ENCODE results near the gene USP3. TPM values are rescaled to one million over a fixed set of nuclear protein-coding genes. Genes with fewer than 3 reads are reported as not detected.

USP3 gene
- total and polyA plus RNA-seq, 7 donors: 20.4 to 66.5 (median 46.4) TPM

- Histone ChIP-seq H3K9me3 (no peaks in the 10 kb centered on the region), H3K36me3 (peaks cover 18 to 72% (median 48%) of the 10 kb centered on the region in 4 donors), H3K27ac (no peak overlapping the region), H3K4me1 (no peaks in the 10 kb centered on the region), H3K4me3 (no peak overlapping the region), H3K27me3 (no peaks in the 10 kb centered on the region)
- no peak for DNase-seq
- TF ChIP-seq EP300 (IDR thresholded peaks at IDR 0.05) (no peak), POLR2A (IDR thresholded peaks at IDR 0.05) (no peak), POLR2AphosphoS5 (IDR thresholded peaks at IDR 0.05) (no peak), CTCF (IDR thresholded peaks at IDR 0.05) (no peak)
- intact Hi-C loops (cut with DNase I): no loop called here
- 97% methylated on average over 8 of the region's 8 CpGs for WGBS, 2 donors
These were observed 119.0 kb downstream of the USP3 start for GRCh38 chr15:63623232-63623969.

- Histone ChIP-seq H3K4me3 (no peak overlapping the region), H3K4me1 (no peaks in the 10 kb centered on the region), H3K27ac (peak overlapping the region in 1 of 4 donors; percentile 26), H3K9me3 (no peaks in the 10 kb centered on the region), H3K27me3 (no peaks in the 10 kb centered on the region), H3K36me3 (peaks cover 23 to 100% (median 68%) of the 10 kb centered on the region in 4 donors)
- TF ChIP-seq CTCF (IDR thresholded peaks at IDR 0.05) (no peak), POLR2A (IDR thresholded peaks at IDR 0.05) (no peak), POLR2AphosphoS5 (IDR thresholded peaks at IDR 0.05) (no peak), EP300 (IDR thresholded peaks at IDR 0.05) (no peak)
- no peak for DNase-seq
- 87 to 96% methylated on average over 1 of the region's 1 CpG for WGBS, 2 donors
- intact Hi-C loops (cut with DNase I): no loop called here
These were observed 122.6 kb downstream of the USP3 start for GRCh38 chr15:63626955-63627354.

GRCh38 chr15:63628123-63628822 is 123.9 kb downstream of the USP3 start:
- H3K9me3 ChIP-seq: no peaks in the 10 kb centered on the region
- H3K27ac ChIP-seq: peak overlapping the region in 1 of 4 donors; percentile 1
- H3K4me3 ChIP-seq: no peak overlapping the region
- no peak for TF ChIP-seq CTCF (IDR thresholded peaks at IDR 0.05)
- peaks cover 15 to 100% (median 66%) of the 10 kb centered on the region in 4 donors for H3K36me3 ChIP-seq
- WGBS, 2 donors: 88 to 92% methylated on average over 13 of the region's 13 CpGs
- intact Hi-C loops (cut with DNase I): no loop called here
- no peaks in the 10 kb centered on the region for H3K4me1 ChIP-seq
- DNase-seq: no peak
- no peaks in the 10 kb centered on the region for H3K27me3 ChIP-seq

GRCh38 chr15:63630036-63630751 is 125.8 kb downstream of the USP3 start:
- no peak overlapping the region for H3K27ac ChIP-seq

GRCh38 chr15:63633312-63633711 is 128.9 kb downstream of the USP3 start:
- Histone ChIP-seq H3K27me3 (no peaks in the 10 kb centered on the region), H3K9me3 (no peaks in the 10 kb centered on the region), H3K27ac (no peak overlapping the region), H3K36me3 (peaks cover 8 to 100% (median 56%) of the 10 kb centered on the region in 4 donors), H3K4me3 (no peak overlapping the region), H3K4me1 (no peaks in the 10 kb centered on the region)
- intact Hi-C loops (cut with DNase I): no loop called here
- no peak for DNase-seq
- 88 to 95% methylated on average over 2 of the region's 2 CpGs for WGBS, 2 donors
- TF ChIP-seq CTCF (IDR thresholded peaks at IDR 0.05) (no peak), POLR2AphosphoS5 (IDR thresholded peaks at IDR 0.05) (no peak), POLR2A (IDR thresholded peaks at IDR 0.05) (no peak), EP300 (IDR thresholded peaks at IDR 0.05) (no peak)

More at GRCh38 chr15:63630036-63630751, 125.8 kb downstream of the USP3 start:
- no peaks in the 10 kb centered on the region for H3K9me3 ChIP-seq
- no peak overlapping the region for H3K4me3 ChIP-seq
- TF ChIP-seq EP300 (IDR thresholded peaks at IDR 0.05) (no peak), POLR2AphosphoS5 (IDR thresholded peaks at IDR 0.05) (peak in 2 of 4 donors; percentile 8 to 30)
- H3K4me1 ChIP-seq: no peaks in the 10 kb centered on the region
- no peaks in the 10 kb centered on the region for H3K27me3 ChIP-seq
- DNase-seq: no peak
- intact Hi-C loops (cut with DNase I): no loop called here
- 89 to 90% methylated on average over 7 of the region's 7 CpGs for WGBS, 2 donors
- peaks cover 10 to 100% (median 61%) of the 10 kb centered on the region in 4 donors for H3K36me3 ChIP-seq
